Thyroid gland (tissue), 4 donors: ENCODE measurements around the gene RAPGEF3.

Experiments
- POLR2A ChIP-seq, 2 donors: fragments of 450-650 bp; IDR thresholded peaks; one replicate each; pipeline ENCODE4 v1.6.1; 2017; ENCODE audit warnings: antibody characterized with exemption in 2 of 2, mild to moderate bottlenecking in 2 of 2, moderate library complexity in 1 of 2
- TF ChIP-seq, protein P1 (sequence below), 6 experiments: fragments of 200-600 bp in 3 of 6; fragments of 450-650 bp in 3 of 6; sonication (generic) in 3 of 6; IDR thresholded peaks; one replicate each; pipeline ENCODE4 v1.5.1; 2016 to 2019; ENCODE audit warnings: antibody characterized with exemption in 6 of 6, mild to moderate bottlenecking in 2 of 6, inconsistent platforms in 1 of 6, moderate library complexity in 1 of 6

DNA sequence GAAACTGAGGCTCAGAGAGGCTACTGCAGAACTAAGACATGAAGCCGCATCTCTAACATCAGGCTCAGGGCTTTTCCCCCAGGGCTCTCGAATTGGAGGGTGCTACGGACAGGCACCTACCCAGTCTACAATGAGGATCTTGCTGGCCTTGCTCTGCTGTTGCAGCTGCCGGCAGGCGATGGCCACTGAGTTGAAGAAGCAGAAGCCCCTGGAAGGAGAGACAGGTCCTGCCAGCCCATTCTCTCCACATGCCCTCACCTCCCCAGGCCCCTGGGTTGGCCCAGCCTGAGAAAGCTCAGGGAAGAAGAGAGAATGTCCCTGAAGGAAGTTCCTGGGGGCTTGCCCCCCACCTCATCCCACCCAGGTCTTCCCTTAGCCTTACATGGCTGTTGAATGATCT, 30.5 kb upstream of the RAPGEF3 start:
- TF ChIP-seq, protein P1, sequence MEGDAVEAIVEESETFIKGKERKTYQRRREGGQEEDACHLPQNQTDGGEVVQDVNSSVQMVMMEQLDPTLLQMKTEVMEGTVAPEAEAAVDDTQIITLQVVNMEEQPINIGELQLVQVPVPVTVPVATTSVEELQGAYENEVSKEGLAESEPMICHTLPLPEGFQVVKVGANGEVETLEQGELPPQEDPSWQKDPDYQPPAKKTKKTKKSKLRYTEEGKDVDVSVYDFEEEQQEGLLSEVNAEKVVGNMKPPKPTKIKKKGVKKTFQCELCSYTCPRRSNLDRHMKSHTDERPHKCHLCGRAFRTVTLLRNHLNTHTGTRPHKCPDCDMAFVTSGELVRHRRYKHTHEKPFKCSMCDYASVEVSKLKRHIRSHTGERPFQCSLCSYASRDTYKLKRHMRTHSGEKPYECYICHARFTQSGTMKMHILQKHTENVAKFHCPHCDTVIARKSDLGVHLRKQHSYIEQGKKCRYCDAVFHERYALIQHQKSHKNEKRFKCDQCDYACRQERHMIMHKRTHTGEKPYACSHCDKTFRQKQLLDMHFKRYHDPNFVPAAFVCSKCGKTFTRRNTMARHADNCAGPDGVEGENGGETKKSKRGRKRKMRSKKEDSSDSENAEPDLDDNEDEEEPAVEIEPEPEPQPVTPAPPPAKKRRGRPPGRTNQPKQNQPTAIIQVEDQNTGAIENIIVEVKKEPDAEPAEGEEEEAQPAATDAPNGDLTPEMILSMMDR (IDR thresholded peaks at IDR 0.05): no peak
- TF ChIP-seq POLR2A (IDR thresholded peaks at IDR 0.05): no peak
